GM12872 (cell line): ENCODE measurements around the gene FHAD1.
A peak's percentile ranks its signal among the peaks of the same experiment; 100 is the strongest.

ENCODE experiments used
- TF ChIP-seq, protein P1 (sequence below): IDR thresholded peaks from 3 replicates; pipeline ENCODE4 v1.5.1; 2011; ENCODE audit warnings: low read depth, mild to moderate bottlenecking, low read length, moderate library complexity; ENCODE audit not compliant: insufficient read depth

FHAD1 gene

GRCh38 chr1:15260418-15261154, 13.6 kb downstream of the FHAD1 start:
- TF ChIP-seq, protein P1, sequence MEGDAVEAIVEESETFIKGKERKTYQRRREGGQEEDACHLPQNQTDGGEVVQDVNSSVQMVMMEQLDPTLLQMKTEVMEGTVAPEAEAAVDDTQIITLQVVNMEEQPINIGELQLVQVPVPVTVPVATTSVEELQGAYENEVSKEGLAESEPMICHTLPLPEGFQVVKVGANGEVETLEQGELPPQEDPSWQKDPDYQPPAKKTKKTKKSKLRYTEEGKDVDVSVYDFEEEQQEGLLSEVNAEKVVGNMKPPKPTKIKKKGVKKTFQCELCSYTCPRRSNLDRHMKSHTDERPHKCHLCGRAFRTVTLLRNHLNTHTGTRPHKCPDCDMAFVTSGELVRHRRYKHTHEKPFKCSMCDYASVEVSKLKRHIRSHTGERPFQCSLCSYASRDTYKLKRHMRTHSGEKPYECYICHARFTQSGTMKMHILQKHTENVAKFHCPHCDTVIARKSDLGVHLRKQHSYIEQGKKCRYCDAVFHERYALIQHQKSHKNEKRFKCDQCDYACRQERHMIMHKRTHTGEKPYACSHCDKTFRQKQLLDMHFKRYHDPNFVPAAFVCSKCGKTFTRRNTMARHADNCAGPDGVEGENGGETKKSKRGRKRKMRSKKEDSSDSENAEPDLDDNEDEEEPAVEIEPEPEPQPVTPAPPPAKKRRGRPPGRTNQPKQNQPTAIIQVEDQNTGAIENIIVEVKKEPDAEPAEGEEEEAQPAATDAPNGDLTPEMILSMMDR: no peak

DNA sequence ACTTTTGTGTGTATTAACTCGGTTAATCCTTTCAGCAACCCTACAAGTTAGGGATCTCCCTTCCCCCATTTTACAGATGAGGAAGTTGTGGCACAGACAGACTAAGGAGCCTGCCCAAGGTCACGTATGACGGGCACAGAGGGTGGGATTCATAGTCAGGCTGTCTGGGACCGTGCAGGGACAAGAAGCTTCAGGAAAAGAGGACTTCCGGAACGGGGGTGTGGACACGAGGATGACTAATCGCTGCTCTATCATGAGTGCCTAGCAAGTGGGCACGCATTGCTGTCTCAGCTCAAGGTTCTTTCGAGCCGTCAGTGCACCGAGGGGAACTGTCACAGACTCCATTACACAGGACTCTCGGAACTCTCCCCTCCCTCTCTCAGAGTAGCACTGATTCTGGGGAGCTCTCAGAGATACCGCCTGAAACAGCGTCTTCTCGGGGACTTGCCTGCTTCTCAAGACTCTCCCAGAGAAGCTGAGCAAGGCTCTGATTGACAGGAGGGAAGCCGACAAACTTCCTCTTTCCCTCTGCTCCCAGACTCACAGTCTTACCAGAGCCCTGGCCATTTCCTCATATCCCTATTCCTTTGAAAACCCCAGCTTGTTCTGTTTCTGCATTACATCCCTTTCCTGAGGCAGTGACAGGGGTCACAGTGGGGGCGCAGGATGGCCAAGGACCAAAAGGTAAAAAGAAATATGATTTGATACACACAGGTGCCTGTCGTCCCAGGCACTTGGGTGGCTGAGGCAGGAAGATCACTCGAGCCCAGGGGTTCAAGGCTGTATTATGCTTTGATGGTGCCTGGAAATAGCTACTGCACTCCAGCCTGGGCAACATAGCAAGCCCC, 14.4 kb downstream of the FHAD1 start:
- TF ChIP-seq, protein P1: no peak

DNA sequence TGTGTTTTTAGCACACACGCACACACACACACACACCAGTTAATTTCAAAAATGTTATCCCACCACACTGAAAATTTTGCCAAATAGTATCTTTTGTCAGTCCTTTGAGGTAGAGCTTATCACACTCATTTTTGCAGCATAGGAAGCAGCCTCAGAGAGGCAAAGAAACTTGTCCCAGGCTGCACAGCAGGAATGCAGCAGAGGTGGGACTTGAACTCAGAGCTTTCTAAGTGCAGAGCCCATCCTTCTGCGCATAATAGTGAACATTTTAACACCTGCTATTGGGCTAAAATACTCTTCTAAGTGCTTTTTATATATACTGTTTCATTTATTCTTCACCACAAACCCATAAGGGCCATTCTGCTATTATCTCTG, 15.0 kb downstream of the FHAD1 start:
- TF ChIP-seq, protein P1: no peak

DNA sequence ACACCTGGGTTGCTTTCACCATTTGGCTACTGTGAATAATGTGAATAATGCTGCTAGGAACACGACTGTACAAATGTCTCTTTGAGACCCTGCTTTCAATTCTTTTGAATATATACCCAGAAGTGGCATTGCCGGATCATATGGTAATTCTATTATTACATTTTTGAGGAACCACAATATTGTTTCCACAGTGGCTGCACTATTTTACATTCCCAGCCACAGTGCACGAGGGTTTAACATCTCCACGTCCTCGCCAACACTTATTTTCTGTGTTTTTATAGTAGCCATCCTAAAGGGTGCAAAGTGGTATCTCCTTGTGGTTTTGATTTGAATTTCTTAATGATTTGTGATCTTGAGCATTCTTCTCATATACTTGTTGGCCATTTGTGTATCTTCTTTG, 15.7 kb downstream of the FHAD1 start:
- TF ChIP-seq, protein P1: no peak

GRCh38 chr1:15264769-15265168, 17.7 kb downstream of the FHAD1 start:
- TF ChIP-seq, protein P1: no peak

DNA sequence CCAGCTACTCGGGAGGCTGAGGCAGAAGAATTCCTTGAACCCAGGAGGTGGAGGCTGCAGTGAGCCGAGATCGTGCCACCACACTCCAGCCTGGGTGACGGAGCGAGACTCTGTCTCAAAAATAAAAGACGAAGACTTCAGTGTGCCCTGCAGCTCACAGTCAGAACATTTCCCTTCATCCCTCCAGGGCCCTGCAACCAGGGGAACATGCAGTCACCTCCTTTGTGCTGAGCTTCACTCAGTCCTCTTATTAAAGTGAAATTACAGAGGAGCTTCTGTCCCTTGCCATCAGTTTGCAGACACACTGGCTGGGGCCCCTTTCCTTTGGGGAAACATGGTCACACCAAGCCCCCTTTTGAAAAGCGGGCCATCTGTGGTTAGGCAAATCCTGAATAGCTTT, 24.2 kb downstream of the FHAD1 start:
- TF ChIP-seq, protein P1: no peak

DNA sequence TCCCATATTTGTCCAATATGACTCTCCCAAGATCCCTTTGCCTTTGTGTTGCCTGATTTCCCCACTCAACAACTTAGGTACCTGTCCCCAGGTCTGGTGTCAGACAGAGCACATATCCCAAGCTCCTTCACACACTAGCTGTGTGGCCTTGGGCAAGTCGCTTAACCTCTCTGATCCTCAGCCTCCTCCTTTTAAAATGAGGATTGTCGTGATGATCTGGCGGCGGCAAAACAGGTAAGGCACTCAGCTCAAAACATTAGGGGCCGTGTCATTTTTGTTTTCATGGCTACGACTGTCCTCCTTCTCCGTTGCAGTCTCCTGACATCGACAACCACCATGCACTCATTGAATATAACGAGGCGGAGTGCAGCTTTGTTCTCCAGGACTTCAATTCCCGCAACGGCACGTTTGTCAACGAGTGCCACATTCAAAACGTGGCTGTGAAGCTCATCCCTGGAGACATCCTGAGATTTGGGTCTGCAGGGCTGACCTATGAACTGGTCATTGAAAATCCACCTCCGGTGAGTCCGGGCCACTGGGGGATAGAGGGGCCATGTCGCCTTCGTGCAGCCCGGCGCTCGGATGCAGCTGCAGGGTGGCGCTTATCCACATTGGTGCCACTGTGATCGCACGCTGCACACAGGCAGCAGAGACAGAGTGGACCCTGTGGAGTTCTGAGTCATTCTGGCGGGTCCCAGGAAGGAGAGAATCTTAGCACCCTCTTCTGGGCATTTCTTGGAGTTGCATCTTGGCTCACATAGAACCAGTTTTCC, 25.2 kb downstream of the FHAD1 start:
- TF ChIP-seq, protein P1: peak; percentile 79
